Lower lobe of right lung (tissue), 2 donors: ENCODE measurements around the gene BLVRA. TPM values are rescaled to one million over a fixed set of nuclear protein-coding genes. Genes with fewer than 3 reads are reported as not detected.
A peak's percentile ranks its signal among the peaks of the same experiment; 100 is the strongest.

Source experiments
- ATAC-seq, 2 donors: fragments of 200-7000 bp; cut with Tn5 transposase; one replicate each; pipeline ENCODE4 v1.9.1; 2020 to 2022; ENCODE audit warnings: mild to moderate bottlenecking in 2 of 2, moderate library complexity in 2 of 2
- DNase-seq: peaks from one replicate; pipeline ENCODE4 v3.0.0-alpha.2; 2020
- H3K27ac ChIP-seq: fragments of 200-600 bp; one replicate; pipeline ENCODE4 v1.8.0; 2022
- H3K27me3 ChIP-seq: fragments of 200-600 bp; one replicate; pipeline ENCODE4 v1.8.0; 2022; ENCODE audit warnings: low read depth
- H3K36me3 ChIP-seq: fragments of 200-600 bp; one replicate; pipeline ENCODE4 v1.8.0; 2022; ENCODE audit warnings: mild to moderate bottlenecking
- H3K4me1 ChIP-seq: fragments of 200-600 bp; one replicate; pipeline ENCODE4 v1.8.0; 2022
- H3K4me3 ChIP-seq: fragments of 200-600 bp; one replicate; pipeline ENCODE4 v1.8.0; 2022; ENCODE audit warnings: mild to moderate bottlenecking
- H3K9me3 ChIP-seq: fragments of 200-600 bp; one replicate; pipeline ENCODE4 v1.8.0; 2022
- CTCF ChIP-seq: fragments of 200-600 bp; IDR thresholded peaks from one replicate; pipeline ENCODE4 v1.8.0; 2022; ENCODE audit warnings: antibody characterized with exemption, mild to moderate bottlenecking
- intact Hi-C: fragments of 100-400 bp; cut with DNase I; formaldehyde crosslinking; loops from one replicate; pipeline ENCODE4 v1.11.0; 2022
- total RNA-seq: library from RNA; stranded (reverse); fragmentation: NEBNext Ultra II Directional; extraction: Animal tissue kit (Norgen Biotek cat#: 25700); gene quantifications from one replicate; pipeline ENCODE4 v1.2.1, GENCODE V29; 2021
- donor health status: DM: no; HTN: yes; CAD: no; lungs with severe emphysema.

BLVRA gene
- total RNA-seq, 1 donor from 2014 or later: 106 TPM

- intact Hi-C loops: no loop called here
- Histone ChIP-seq H3K27me3 (no peaks in the 10 kb centered on the region), H3K4me1 (peaks cover 22% of the 10 kb centered on the region), H3K9me3 (no peaks in the 10 kb centered on the region), H3K27ac (no peak overlapping the region), H3K4me3 (no peak overlapping the region), H3K36me3 (peaks cover 24% of the 10 kb centered on the region)
- TF ChIP-seq CTCF: no peak
- DNase-seq (no peak), ATAC-seq (no peak)
Observed at GRCh38 chr7:43768201-43768886, 9.9 kb downstream of the BLVRA start.

- ATAC-seq: no peak
Observed at GRCh38 chr7:43768887-43769272, 10.4 kb downstream of the BLVRA start.

GRCh38 chr7:43769281-43769680, 10.8 kb downstream of the BLVRA start:
- H3K36me3 ChIP-seq: peaks cover 24% of the 10 kb centered on the region
- H3K4me1 ChIP-seq: peaks cover 16% of the 10 kb centered on the region
- TF ChIP-seq CTCF: no peak
- no peaks in the 10 kb centered on the region for H3K9me3 ChIP-seq
- ATAC-seq (no peak), DNase-seq (no peak)
- no peaks in the 10 kb centered on the region for H3K27me3 ChIP-seq
- intact Hi-C loops: no loop called here
- no peak overlapping the region for H3K4me3 ChIP-seq
- H3K27ac ChIP-seq: peak overlapping the region; percentile 20

More at GRCh38 chr7:43768887-43769272, 10.4 kb downstream of the BLVRA start:
- Histone ChIP-seq H3K27ac (peak overlapping the region; percentile 20), H3K4me1 (peaks cover 17% of the 10 kb centered on the region), H3K36me3 (peaks cover 24% of the 10 kb centered on the region), H3K4me3 (no peak overlapping the region), H3K9me3 (no peaks in the 10 kb centered on the region), H3K27me3 (no peaks in the 10 kb centered on the region)
- TF ChIP-seq CTCF: no peak
- intact Hi-C loops: no loop called here
- no peak for DNase-seq

GRCh38 chr7:43769791-43770465, 11.4 kb downstream of the BLVRA start:
- DNase-seq (no peak), ATAC-seq (peak; percentile 30 to 31)
- no peaks in the 10 kb centered on the region for H3K9me3 ChIP-seq
- no peak for TF ChIP-seq CTCF
- H3K36me3 ChIP-seq: peaks cover 24% of the 10 kb centered on the region
- H3K4me1 ChIP-seq: peaks cover 13% of the 10 kb centered on the region
- no peaks in the 10 kb centered on the region for H3K27me3 ChIP-seq
- H3K27ac ChIP-seq: peak overlapping the region; percentile 20
- H3K4me3 ChIP-seq: no peak overlapping the region
- intact Hi-C loops: no loop called here

GRCh38 chr7:43771128-43771527, 12.6 kb downstream of the BLVRA start:
- peaks cover 8% of the 10 kb centered on the region for H3K4me1 ChIP-seq
- no peak overlapping the region for H3K27ac ChIP-seq
- H3K36me3 ChIP-seq: peaks cover 24% of the 10 kb centered on the region
- ATAC-seq (peak in 1 of 2 donors; percentile 34), DNase-seq (no peak)
- no peak overlapping the region for H3K4me3 ChIP-seq
- TF ChIP-seq CTCF: no peak
- no peaks in the 10 kb centered on the region for H3K27me3 ChIP-seq
- H3K9me3 ChIP-seq: no peaks in the 10 kb centered on the region
- intact Hi-C loops: no loop called here
